ENCODE results near the gene ADGRB2.

Gene ADGRB2

GRCh38 chr1:31795096-31795675 is 31.0 kb upstream of the ADGRB2 start:
- no peak for DNase-seq (ENCODE audit: low read depth, low spot score)

DNA sequence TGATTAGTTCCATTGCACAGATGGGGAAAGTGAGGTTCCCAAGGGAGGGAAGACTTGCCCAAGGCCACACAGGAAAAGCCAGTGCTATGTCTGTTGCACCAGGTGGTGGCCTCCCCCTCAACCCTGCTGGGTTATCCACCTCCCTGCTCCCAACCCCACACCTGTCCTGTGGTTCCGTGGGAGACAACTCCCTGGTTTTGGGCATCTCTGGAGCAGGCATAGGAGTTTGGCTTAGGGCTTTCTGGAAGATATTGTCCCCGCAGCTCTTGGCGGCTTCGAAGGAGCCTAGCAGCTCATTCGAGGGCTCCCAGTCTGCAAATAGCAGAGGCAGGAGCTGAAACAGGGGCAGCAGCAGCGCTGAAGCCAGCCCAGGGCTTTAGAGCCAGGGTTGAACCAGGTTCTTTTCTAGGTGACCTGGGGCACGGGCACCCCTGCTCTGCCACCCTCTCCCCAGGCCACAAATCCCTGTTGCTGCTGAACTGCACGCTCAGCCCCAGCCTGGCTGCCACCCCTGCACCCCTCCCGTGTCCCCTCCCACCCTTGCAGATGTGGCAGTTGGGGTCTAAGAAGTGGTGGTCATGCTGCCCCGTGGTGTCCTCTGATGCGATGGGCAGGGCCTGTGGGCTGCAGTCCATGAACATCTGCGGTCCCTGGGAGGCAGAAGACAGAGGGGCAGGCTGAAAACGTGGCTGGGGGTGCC is 29.6 kb upstream of the ADGRB2 start:
- DNase-seq (ENCODE audit: low read depth, low spot score), result no peak

- DNase-seq (ENCODE audit: low read depth, low spot score), result no peak
Observed at GRCh38 chr1:31793086-31793485, 28.9 kb upstream of the ADGRB2 start.

- DNase-seq (ENCODE audit: low read depth, low spot score), result no peak
Observed at GRCh38 chr1:31792541-31792940, 28.4 kb upstream of the ADGRB2 start.

GRCh38 chr1:31792116-31792515 is 28.0 kb upstream of the ADGRB2 start:
- DNase-seq (ENCODE audit: low read depth, low spot score), result no peak

GRCh38 chr1:31791131-31791858 is 27.2 kb upstream of the ADGRB2 start:
- no peak for DNase-seq (ENCODE audit: low read depth, low spot score)

- DNase-seq (ENCODE audit: low read depth, low spot score), result no peak
Observed at GRCh38 chr1:31790641-31791091, 26.5 kb upstream of the ADGRB2 start.

GRCh38 chr1:31790140-31790539 is 26.0 kb upstream of the ADGRB2 start:
- DNase-seq (ENCODE audit: low read depth, low spot score), result no peak

DNA sequence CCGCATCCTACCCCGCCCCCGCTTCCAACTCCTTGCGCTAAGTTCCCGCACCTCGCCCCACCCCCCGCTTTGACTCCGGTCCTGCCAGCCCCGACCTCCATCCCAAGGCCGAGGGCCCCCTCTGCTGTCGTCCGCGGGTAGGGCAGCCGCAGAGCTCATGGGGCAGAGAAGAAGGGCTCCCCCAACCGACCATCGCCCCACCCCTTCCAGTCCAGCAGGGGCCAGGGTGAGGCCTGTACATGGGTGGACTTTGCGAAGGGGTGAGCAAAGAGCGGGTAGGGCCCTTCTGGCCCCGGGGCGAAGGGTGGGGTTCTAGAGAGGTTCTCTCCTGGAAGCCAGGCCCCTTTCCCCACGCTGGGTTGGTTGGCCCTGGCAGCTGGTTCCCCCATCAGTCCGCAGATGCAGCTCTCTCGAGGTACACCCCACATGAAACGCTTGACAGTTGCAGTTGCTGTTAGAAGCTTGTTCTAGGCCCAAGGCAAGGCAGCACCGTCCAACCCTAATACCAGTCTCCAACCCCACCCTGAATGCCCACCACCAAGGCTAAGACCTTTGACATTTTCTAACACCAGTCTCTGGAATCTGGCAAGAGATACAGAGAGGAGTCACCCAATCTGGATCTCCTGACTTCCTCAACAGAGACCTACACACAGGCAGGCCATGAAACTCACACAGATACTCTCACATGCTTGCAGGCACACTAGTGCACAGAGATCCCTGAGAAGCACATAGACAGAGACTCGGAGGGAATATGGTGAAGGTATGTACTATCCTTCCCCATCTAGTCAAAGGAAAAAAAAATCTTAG is 25.3 kb upstream of the ADGRB2 start:
- DNase-seq (ENCODE audit: low read depth, low spot score), result peak; percentile 68

DNA sequence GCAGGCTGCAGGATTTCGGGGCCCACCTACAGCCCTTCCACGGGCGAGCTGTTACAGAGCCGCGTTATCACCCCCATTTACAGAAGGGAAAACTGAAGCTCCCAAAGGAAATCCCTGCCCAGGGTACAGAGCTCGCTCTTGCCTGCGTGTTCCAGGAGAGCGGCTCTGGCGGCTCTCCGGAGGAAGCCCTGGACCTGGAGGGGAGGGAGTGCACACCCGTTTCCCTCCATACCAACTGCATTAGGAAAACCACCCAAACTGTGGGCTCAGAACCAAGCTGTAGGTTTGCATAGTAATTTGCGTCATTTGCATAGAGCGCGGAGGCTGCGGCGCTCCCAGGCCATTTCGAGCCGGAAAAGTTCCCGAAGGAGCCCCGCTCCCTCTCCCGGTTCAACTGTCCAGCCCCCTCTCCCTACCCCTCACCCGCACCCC is 24.7 kb upstream of the ADGRB2 start:
- peak; percentile 13 for DNase-seq (ENCODE audit: low read depth, low spot score)

GRCh38 chr1:31788138-31788824 is 24.1 kb upstream of the ADGRB2 start:
- peak; percentile 45 for DNase-seq (ENCODE audit: low read depth, low spot score)

GRCh38 chr1:31787786-31788137 is 23.6 kb upstream of the ADGRB2 start:
- no peak for DNase-seq (ENCODE audit: low read depth, low spot score)

DNA sequence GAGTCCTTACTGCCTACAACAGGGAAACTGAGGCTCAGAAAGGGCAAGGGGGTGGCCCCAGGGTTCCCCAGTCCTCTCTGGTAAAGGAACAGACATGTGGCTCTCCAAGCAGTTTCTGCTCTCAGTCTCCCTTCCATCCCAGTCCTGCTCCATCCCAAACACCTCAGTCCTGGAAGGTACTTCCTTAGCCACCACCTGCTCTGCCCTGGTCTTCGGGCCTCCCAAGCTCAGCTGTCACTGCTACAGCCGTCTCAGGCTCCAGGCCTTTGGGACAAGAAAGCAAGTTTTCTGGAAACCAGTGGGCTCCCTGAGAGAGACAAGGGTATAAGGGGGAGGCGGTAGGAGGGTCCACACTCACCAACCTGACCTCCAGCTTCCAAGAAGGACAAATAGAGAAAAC is 23.1 kb upstream of the ADGRB2 start:
- no peak for DNase-seq (ENCODE audit: low read depth, low spot score)

DNA sequence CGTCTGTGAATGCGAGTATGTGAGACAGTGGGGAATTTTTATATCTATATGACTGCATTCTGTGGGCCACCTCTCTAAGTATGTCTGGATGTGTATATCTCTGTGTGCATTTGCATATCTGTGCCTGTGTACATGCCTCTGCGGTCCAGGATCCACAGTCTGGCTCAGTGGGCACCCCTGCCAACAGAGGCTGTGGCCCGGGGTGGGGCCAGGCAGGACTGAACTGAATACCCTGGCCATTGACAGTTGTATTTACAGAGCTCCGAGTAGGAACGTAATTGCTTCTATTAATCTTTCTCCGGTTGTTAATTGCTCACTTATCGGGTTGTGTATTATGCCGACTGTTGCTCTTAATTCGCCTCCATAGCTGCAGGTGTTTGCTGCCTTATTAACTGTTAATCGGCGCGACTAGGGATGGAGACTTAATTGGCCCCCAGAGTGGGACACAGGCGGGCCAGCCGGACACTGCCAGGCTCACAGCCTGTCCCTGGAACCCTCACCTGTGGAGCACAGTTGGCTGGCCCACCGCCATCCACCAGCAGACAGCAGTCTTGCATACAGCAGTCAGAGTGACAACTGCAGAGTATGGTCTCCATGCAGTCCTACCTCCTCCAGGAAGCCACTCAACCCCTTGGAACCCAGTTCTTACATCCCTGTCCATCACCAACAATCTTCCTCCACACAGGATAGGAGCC is 22.4 kb upstream of the ADGRB2 start:
- no peak for DNase-seq (ENCODE audit: low read depth, low spot score)

GRCh38 chr1:31785947-31786290 is 21.8 kb upstream of the ADGRB2 start:
- DNase-seq (ENCODE audit: low read depth, low spot score), result no peak

GRCh38 chr1:31785020-31785946 is 21.1 kb upstream of the ADGRB2 start:
- no peak for DNase-seq (ENCODE audit: low read depth, low spot score)

- DNase-seq (ENCODE audit: low read depth, low spot score), result no peak
Observed at GRCh38 chr1:31784356-31785019, 20.3 kb upstream of the ADGRB2 start.

- no peak for DNase-seq (ENCODE audit: low read depth, low spot score)
Observed at GRCh38 chr1:31783846-31784245, 19.7 kb upstream of the ADGRB2 start.
